ENCODE measurements around the gene ERN2. TPM values are rescaled to one million over a fixed set of nuclear protein-coding genes. Genes with fewer than 3 reads are reported as not detected.

The ERN2 gene
- total RNA-seq: not detected

DNA sequence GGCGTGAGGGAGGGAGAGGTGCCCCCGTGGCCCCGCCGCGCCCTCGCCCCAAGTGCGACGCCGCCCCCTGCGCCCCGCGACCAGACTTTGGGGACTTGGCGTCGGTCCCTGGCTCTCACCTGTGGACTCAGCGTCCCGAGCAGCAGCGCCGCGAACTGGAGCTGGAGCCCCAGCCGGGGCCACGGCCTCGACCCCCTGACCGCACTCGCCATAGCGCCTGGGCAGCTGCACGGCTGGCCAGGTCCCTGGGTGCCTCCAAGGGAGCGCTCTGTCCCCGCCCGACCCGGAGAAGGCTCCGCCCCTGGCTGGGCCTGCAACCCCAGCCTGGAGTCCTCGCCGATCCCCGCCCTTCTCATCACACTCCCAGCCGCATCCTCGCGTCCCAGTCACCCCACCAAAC is at the start of gene ERN2:
TSS of gene ERN2 (minus strand) at position 247 of the 400 bp plus-strand sequence. CDS start at position 212, 35 bp downstream.
- ChIA-PET POLR2A (no interaction called here), CTCF (no interaction called here)
- DNase-seq (no peak), ATAC-seq (no peak)
- peaks cover 11% of the 10 kb centered on the region for H3K9me3 Mint-ChIP-seq
- TF ChIP-seq, protein P1, sequence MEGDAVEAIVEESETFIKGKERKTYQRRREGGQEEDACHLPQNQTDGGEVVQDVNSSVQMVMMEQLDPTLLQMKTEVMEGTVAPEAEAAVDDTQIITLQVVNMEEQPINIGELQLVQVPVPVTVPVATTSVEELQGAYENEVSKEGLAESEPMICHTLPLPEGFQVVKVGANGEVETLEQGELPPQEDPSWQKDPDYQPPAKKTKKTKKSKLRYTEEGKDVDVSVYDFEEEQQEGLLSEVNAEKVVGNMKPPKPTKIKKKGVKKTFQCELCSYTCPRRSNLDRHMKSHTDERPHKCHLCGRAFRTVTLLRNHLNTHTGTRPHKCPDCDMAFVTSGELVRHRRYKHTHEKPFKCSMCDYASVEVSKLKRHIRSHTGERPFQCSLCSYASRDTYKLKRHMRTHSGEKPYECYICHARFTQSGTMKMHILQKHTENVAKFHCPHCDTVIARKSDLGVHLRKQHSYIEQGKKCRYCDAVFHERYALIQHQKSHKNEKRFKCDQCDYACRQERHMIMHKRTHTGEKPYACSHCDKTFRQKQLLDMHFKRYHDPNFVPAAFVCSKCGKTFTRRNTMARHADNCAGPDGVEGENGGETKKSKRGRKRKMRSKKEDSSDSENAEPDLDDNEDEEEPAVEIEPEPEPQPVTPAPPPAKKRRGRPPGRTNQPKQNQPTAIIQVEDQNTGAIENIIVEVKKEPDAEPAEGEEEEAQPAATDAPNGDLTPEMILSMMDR (IDR thresholded peaks at IDR 0.05): no peak
- no peak within 1 kb of the TSS for H3K4me3 Mint-ChIP-seq
- H3K27me3 Mint-ChIP-seq: peaks cover 28% of the 10 kb centered on the region
- intact Hi-C loops (cut with micrococcal nuclease): no loop called here
- H3K4me1 Mint-ChIP-seq (ENCODE audit: low read depth): no peaks in the 10 kb centered on the region
- H3K27ac Mint-ChIP-seq: no peak within 1 kb of the TSS
- H3K36me3 Mint-ChIP-seq (ENCODE audit: low read depth): no peaks in the 10 kb centered on the region

DNA sequence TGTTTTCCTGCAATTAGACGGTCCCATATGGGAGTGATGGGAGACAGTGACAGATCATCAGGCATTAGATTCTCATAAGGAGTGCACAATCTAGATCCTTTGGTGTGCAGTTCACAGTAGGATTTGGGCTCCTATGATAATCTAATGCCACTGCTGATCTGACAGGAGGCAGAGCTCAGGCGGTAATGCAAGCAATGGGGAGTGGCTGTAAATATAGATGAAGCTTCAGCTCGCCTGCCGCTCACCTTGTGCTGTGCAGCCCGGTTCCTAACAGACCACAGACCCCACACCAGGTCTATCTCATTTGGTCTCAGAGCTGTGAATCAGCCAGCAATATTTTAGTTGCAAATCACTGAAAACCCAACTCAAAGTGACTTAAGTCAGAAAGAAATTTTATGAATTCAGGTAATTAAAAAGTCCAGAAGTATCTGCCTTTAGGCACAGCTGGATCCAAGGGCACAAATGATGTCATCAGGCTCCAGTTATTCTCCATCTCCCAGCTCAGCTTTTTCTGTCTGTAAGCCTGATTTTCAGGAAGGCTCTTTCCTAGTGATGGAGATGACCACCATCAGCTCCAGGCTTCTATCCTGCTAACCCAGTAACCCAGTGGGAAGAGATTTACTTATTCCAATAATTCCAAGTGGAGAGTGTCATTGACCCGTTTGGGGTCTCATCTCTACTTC is 45.1 kb upstream of the ERN2 start:
- CTCF ChIA-PET: no interaction called here
- Mint-ChIP-seq H3K36me3 (ENCODE audit: low read depth) (no peaks in the 10 kb centered on the region), H3K4me3 (no peak overlapping the region), H3K27me3 (peaks cover 42% of the 10 kb centered on the region), H3K9me3 (no peaks in the 10 kb centered on the region), H3K4me1 (ENCODE audit: low read depth) (no peaks in the 10 kb centered on the region), H3K27ac (no peak overlapping the region)
- no peak for DNase-seq
- POLR2A ChIA-PET: interaction anchor here (1.1 kb wide), 1 partner anchor 22 kb away, joined by 4 read pairs; no protein-coding TSS in a partner anchor
- intact Hi-C loops (cut with micrococcal nuclease): no loop called here
- ATAC-seq: no peak
- TF ChIP-seq, protein P1 (IDR thresholded peaks at IDR 0.05): no peak

DNA sequence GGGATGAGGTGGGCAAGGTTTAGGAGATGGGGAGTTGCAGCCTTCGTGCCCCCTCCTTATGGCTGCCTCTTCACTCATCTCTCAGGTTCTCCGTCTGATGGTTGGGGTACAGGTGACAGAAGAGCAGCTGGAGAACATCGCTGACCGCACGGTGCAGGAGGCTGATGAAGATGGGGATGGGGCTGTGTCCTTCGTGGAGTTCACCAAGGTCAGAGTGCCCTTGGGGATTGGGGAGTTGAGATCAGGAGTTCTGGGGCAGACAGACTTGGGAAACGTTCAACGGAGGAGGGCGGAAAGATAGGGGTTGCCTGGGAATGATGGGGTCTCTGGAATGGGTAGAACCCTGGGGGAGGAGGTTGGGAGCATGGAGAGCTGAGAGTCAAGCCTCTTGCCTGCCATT is 44.1 kb upstream of the ERN2 start:
- no peak for ATAC-seq

DNA sequence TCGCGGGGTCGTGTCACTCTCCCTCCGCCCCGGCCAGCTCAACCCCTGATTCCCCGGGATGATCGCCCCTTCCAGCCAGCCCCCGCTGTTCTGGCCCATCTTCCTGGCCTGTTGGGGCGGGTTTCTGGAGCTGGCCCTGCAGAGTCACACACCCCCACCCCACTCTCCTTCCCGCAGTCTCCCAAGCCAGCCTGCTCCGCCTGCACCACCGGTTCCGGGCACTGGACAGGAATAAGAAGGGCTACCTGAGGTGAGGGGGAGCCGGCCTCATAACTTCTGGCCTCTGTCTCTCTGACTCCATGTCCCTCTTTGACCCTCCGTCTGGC is 42.4 kb upstream of the ERN2 start:
- ATAC-seq (no peak), DNase-seq (no peak)
- POLR2A ChIA-PET: no interaction called here
- TF ChIP-seq, protein P1 (IDR thresholded peaks at IDR 0.05): no peak
- intact Hi-C loops (cut with micrococcal nuclease): no loop called here
- no peaks in the 10 kb centered on the region for H3K9me3 Mint-ChIP-seq
- no peaks in the 10 kb centered on the region for H3K36me3 Mint-ChIP-seq (ENCODE audit: low read depth)
- no peak overlapping the region for H3K27ac Mint-ChIP-seq
- H3K4me3 Mint-ChIP-seq: no peak overlapping the region
- CTCF ChIA-PET: no interaction called here
- no peaks in the 10 kb centered on the region for H3K4me1 Mint-ChIP-seq (ENCODE audit: low read depth)
- peaks cover 43% of the 10 kb centered on the region for H3K27me3 Mint-ChIP-seq

More for the DNA sequence above, 44.1 kb upstream of the ERN2 start:
- no peaks in the 10 kb centered on the region for H3K9me3 Mint-ChIP-seq
- CTCF ChIA-PET: no interaction called here
- TF ChIP-seq, protein P1 (IDR thresholded peaks at IDR 0.05): no peak
- POLR2A ChIA-PET: no interaction called here
- intact Hi-C loops (cut with micrococcal nuclease): no loop called here
- H3K4me1 Mint-ChIP-seq (ENCODE audit: low read depth): no peaks in the 10 kb centered on the region
- H3K36me3 Mint-ChIP-seq (ENCODE audit: low read depth): no peaks in the 10 kb centered on the region
- no peak overlapping the region for H3K27ac Mint-ChIP-seq
- DNase-seq: no peak
- peaks cover 42% of the 10 kb centered on the region for H3K27me3 Mint-ChIP-seq
- H3K4me3 Mint-ChIP-seq: no peak overlapping the region

DNA sequence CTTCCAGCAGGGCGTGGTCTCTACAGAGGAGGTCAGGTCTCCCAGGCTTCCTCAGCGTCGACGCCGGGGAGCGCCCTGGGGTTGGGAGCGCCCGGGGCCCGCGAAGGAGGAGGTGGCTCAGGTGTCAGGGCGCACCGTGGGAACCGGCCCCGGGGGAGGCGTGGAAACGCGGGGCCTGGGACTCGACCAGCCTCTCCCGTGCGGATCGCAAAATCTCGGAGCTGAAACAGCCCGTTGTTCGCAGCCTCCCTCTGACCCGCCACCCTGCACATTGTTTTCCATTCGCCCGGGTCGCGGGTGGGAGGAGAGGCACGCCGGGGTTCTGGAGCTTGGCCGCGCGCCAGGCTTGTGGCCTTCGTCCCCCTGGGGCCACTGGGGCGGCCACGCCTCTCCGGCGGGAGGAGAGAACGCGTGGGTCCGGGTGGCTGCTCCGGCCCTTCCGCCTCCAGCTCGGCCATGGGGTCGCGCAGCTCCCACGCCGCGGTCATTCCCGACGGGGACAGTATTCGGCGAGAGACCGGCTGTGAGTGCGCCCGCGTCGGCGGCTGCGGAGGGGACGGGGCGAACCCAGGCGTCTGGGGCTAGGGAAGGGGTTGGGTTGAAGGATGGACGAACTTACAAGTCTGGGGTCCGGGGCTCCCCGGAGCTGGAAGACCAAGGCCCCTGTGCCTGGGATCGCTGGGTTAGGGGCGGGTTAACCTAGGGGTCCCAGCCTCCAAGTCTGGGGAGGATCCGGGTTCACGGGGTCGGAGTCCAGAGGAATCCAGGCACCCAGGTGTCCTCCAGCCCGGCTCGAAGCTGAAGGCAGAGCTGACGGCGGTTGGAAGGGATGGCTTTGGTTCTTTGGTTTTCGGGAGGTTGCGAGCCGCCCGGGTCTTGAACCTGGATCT is 41.8 kb upstream of the ERN2 start, which contains the start of gene CHP2:
TSS of gene CHP2 (plus strand) at position 433 of the 890 bp plus-strand sequence. CDS start at position 457, 24 bp downstream.
- no peak for DNase-seq
- no peak for ATAC-seq
- Mint-ChIP-seq H3K27ac (no peak within 1 kb of the TSS), H3K4me3 (no peak within 1 kb of the TSS), H3K36me3 (ENCODE audit: low read depth) (no peaks in the 10 kb centered on the region), H3K9me3 (no peaks in the 10 kb centered on the region), H3K27me3 (peaks cover 40% of the 10 kb centered on the region), H3K4me1 (ENCODE audit: low read depth) (no peaks in the 10 kb centered on the region)
- CTCF ChIA-PET: no interaction called here
- TF ChIP-seq, protein P1 (IDR thresholded peaks at IDR 0.05): no peak
- POLR2A ChIA-PET: no interaction called here
- intact Hi-C loops (cut with micrococcal nuclease): no loop called here
